HepG2 (cell line): ENCODE results near the gene ZFP36. TPM values are rescaled to one million over a fixed set of nuclear protein-coding genes. Genes with fewer than 3 reads are reported as not detected.

Source experiments
- AKNA ChIP-seq: sonication (generic); formaldehyde crosslinking; IDR thresholded peaks from 2 replicates; pipeline ENCODE4 v1.4.0; 2020; ENCODE audit warnings: missing genetic modification reagents, borderline replicate concordance
- KAT7 ChIP-seq: IDR thresholded peaks from 2 replicates; pipeline ENCODE4 v1.6.1; 2018; ENCODE audit warnings: borderline replicate concordance, missing compliant biosample characterization
- MLXIP ChIP-seq: sonication (generic); formaldehyde crosslinking; IDR thresholded peaks from 2 replicates; pipeline ENCODE4 v1.9.0; 2021; ENCODE audit warnings: missing genetic modification reagents, borderline replicate concordance
- PATZ1 ChIP-seq: sonication (generic); formaldehyde crosslinking; IDR thresholded peaks from 2 replicates; pipeline ENCODE4 v1.4.0; 2020; ENCODE audit warnings: missing genetic modification reagents
- PRMT3 ChIP-seq: sonication (generic); formaldehyde crosslinking; IDR thresholded peaks from 2 replicates; pipeline ENCODE4 v1.8.1; 2022; ENCODE audit warnings: low read depth, mild to moderate bottlenecking, moderate library complexity, missing genetic modification reagents, borderline replicate concordance
- SETDB1 ChIP-seq: sonication (generic); formaldehyde crosslinking; IDR thresholded peaks from 2 replicates; pipeline ENCODE4 v1.5.1; 2020; ENCODE audit warnings: missing genetic modification reagents, mild to moderate bottlenecking, borderline replicate concordance
- SNAPC2 ChIP-seq: sonication (generic); formaldehyde crosslinking; IDR thresholded peaks from 2 replicates; pipeline ENCODE4 v1.8.1; 2022; ENCODE audit warnings: mild to moderate bottlenecking, missing genetic modification reagents
- TCF7 ChIP-seq: sonication (generic); IDR thresholded peaks from 2 replicates; pipeline ENCODE4 v1.6.1; 2016; ENCODE audit warnings: antibody characterized with exemption, low read depth
- ZBTB20 ChIP-seq: sonication (generic); formaldehyde crosslinking; IDR thresholded peaks from 2 replicates; pipeline ENCODE4 v1.8.1; 2023; ENCODE audit warnings: missing genetic modification reagents, low read depth, mild to moderate bottlenecking, borderline replicate concordance
- ZBTB46 ChIP-seq: sonication (generic); formaldehyde crosslinking; IDR thresholded peaks from 2 replicates; pipeline ENCODE4 v1.4.0; 2020; ENCODE audit warnings: mild to moderate bottlenecking, missing genetic modification reagents, borderline replicate concordance
- ZEB1 ChIP-seq: IDR thresholded peaks from 2 replicates; pipeline ENCODE4 v1.6.1; 2012; ENCODE audit warnings: mild to moderate bottlenecking, low read depth, inconsistent platforms; ENCODE audit not compliant: insufficient replicate concordance
- ZNF121 ChIP-seq: sonication (generic); formaldehyde crosslinking; IDR thresholded peaks from 2 replicates; pipeline ENCODE4 v1.5.0; 2020; ENCODE audit warnings: mild to moderate bottlenecking, missing genetic modification reagents
- ZNF224 ChIP-seq: sonication (generic); formaldehyde crosslinking; IDR thresholded peaks from 2 replicates; pipeline ENCODE4 v1.5.0; 2020; ENCODE audit warnings: mild to moderate bottlenecking, missing genetic modification reagents
- ZNF232 ChIP-seq: sonication (generic); formaldehyde crosslinking; IDR thresholded peaks from 2 replicates; pipeline ENCODE4 v1.4.0; 2020; ENCODE audit warnings: missing genetic modification reagents, borderline replicate concordance
- ZNF383 ChIP-seq: sonication (generic); formaldehyde crosslinking; IDR thresholded peaks from 2 replicates; pipeline ENCODE4 v1.4.0; 2020; ENCODE audit warnings: missing genetic modification reagents, mild to moderate bottlenecking, borderline replicate concordance
- ZNF713 ChIP-seq: sonication (generic); formaldehyde crosslinking; IDR thresholded peaks from 2 replicates; pipeline ENCODE4 v1.4.0; 2020; ENCODE audit warnings: mild to moderate bottlenecking, missing genetic modification reagents
- ZNF777 ChIP-seq: sonication (generic); formaldehyde crosslinking; IDR thresholded peaks from 2 replicates; pipeline ENCODE4 v1.4.0; 2020; ENCODE audit warnings: missing genetic modification reagents
- polyA plus RNA-seq, 8 experiments: library from polyadenylated mRNA; depleted of rRNA in 3 of 8; stranded (reverse) in 7 of 8; unstranded in 1 of 8; fragments of >200 nt; fragmentation: Illumina TruSeq in 4 of 8; extraction: Trizol in 4 of 8; gene quantifications; 2 replicates each; pipeline versions ENCODE4 v1.2.1 to v1.2.3, GENCODE V29; 2011 to 2016; ENCODE audit warnings: low read depth in 4 of 8, missing spikeins in 1 of 8, mixed read lengths in 1 of 8; ENCODE audit not compliant: insufficient read depth in 1 of 8
- total RNA-seq, 5 experiments: library from RNA; depleted of rRNA; stranded (reverse); fragments of >200 nt; fragmentation: Illumina TruSeq; extraction: Trizol; gene quantifications; 2 replicates each; pipeline ENCODE4 v1.2.3, GENCODE V29; 2016; ENCODE audit warnings: low read depth in 1 of 5

Gene ZFP36
- total and polyA plus RNA-seq, 2 of the 13 experiments (the other 11 are each of a cell fraction or from before 2014, with no cell fraction given) = 1.4 to 1.7 TPM

GRCh38 chr19:39401549-39402345 is 4.9 kb upstream of the ZFP36 start (continued):
- TF ChIP-seq MLXIP (CRISPR knock-in tag) (no peak), PRMT3 (CRISPR knock-in tag) (no peak), ZNF383 (no peak), ZBTB46 (CRISPR knock-in tag) (no peak), AKNA (CRISPR knock-in tag) (no peak), TCF7 (no peak), ZNF224 (CRISPR knock-in tag) (peak; percentile 94; the same call in 1 of the 2 replicates), ZBTB20 (no peak), ZNF777 (CRISPR knock-in tag) (no peak; the same call in 1 of the 2 replicates), SNAPC2 (CRISPR knock-in tag) (peak; percentile 89), SETDB1 (no peak), ZNF232 (CRISPR knock-in tag) (peak; percentile 85; the same call in 1 of the 2 replicates), KAT7 (no peak), ZNF713 (CRISPR knock-in tag) (no peak), ZEB1 (no peak), ZNF121 (peak; percentile 100), PATZ1 (CRISPR knock-in tag) (peak; percentile 99)
